ENCODE data around the gene NDUFA11. TPM values are rescaled to one million over a fixed set of nuclear protein-coding genes. Genes with fewer than 3 reads are reported as not detected.
A peak's percentile ranks its signal among the peaks of the same experiment; 100 is the strongest.

NDUFA11 gene
- total and polyA plus RNA-seq, 5 donors from 2014 or later, result 120 to 499 (median 444) TPM

GRCh38 chr19:5914358-5914774 lies 10.8 kb upstream of the NDUFA11 start:
- H3K9me3 Mint-ChIP-seq, result no peaks in the 10 kb centered on the region
- ATAC-seq (ENCODE audit: low read depth in 2 of 2) (no peak), DNase-seq (no peak)
- H3K9me3 ChIP-seq (ENCODE audit: control insufficient read depth in 2 of 2, low read length in 2 of 2), result no peaks in the 10 kb centered on the region
- H3K36me3 Mint-ChIP-seq, result peaks cover 5% of the 10 kb centered on the region
- H3K36me3 ChIP-seq (ENCODE audit: control insufficient read depth, insufficient read depth, low read length), result peaks cover 42% of the 10 kb centered on the region
- no peak overlapping the region for H3K27ac ChIP-seq (ENCODE audit: insufficient read depth, low read length, poor library complexity, severe bottlenecking)
- no peaks in the 10 kb centered on the region for H3K27me3 ChIP-seq (ENCODE audit: control insufficient read depth, insufficient read depth, low read length)
- no peak overlapping the region for H3K27ac Mint-ChIP-seq
- H3K4me1 Mint-ChIP-seq, result no peaks in the 10 kb centered on the region
- no peak overlapping the region for H3K4me3 ChIP-seq (ENCODE audit: low read depth, low read length)
- H3K4me3 Mint-ChIP-seq, result no peak overlapping the region
- H3K27me3 Mint-ChIP-seq, result no peaks in the 10 kb centered on the region
- no peaks in the 10 kb centered on the region for H3K4me1 ChIP-seq (ENCODE audit: control insufficient read depth, insufficient read depth, low read length, poor library complexity, severe bottlenecking)

DNA sequence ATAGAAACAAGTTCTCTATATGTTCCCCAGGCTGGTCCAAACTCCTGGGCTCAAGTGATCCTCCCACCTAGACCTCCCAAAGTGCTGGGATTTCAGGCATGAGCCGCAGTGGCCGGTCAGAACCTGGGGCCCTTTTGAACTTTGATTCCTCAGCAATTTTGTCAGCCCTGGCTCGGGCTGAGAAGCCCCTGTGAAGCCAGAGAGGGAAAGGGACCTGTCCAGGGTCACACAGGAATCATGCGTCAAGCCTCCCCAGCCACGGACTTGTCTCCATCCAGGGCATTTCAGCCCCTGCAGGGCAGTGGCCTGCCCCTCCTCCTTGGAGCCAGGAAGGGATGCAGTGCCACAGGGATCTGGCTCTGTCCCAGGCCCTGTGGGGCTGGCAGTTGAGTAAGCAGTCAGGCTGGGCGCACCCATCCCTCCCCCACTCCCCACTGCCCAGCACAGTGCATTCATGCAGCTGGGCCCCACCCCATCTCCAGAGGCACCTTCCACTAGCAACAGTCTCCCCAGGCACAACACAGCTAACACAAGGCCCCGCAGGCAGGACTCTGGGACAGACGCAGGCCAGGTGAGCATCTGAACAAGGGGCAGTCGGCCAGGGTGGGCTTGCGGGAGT lies 10.3 kb upstream of the NDUFA11 start, which contains the start of gene CAPS:
Gene CAPS, plus strand, starts transcription at position 516 of the 619 bp plus-strand sequence. CDS start 153 bp downstream, outside the sequence.
- H3K27me3 Mint-ChIP-seq, result no peaks in the 10 kb centered on the region
- DNase-seq (no peak), ATAC-seq (ENCODE audit: low read depth in 2 of 2) (no peak)
- Histone ChIP-seq H3K27me3 (ENCODE audit: control insufficient read depth, insufficient read depth, low read length) (no peaks in the 10 kb centered on the region), H3K9me3 (ENCODE audit: control insufficient read depth in 2 of 2, low read length in 2 of 2) (no peaks in the 10 kb centered on the region), H3K4me1 (ENCODE audit: control insufficient read depth, insufficient read depth, low read length, poor library complexity, severe bottlenecking) (no peaks in the 10 kb centered on the region), H3K27ac (ENCODE audit: insufficient read depth, low read length, poor library complexity, severe bottlenecking) (no peak within 1 kb of the TSS), H3K36me3 (ENCODE audit: control insufficient read depth, insufficient read depth, low read length) (peaks cover 37% of the 10 kb centered on the region), H3K4me3 (ENCODE audit: low read depth, low read length) (no peak within 1 kb of the TSS)
- H3K36me3 Mint-ChIP-seq, result peaks cover 5% of the 10 kb centered on the region
- H3K4me1 Mint-ChIP-seq, result no peaks in the 10 kb centered on the region
- no peak within 1 kb of the TSS for H3K4me3 Mint-ChIP-seq
- peak within 1 kb of the TSS in 1 of 3 donors; percentile 65 for H3K27ac Mint-ChIP-seq
- no peaks in the 10 kb centered on the region for H3K9me3 Mint-ChIP-seq

- peaks cover 9% of the 10 kb centered on the region for H3K36me3 Mint-ChIP-seq
- Histone ChIP-seq H3K27me3 (ENCODE audit: control insufficient read depth, insufficient read depth, low read length) (no peaks in the 10 kb centered on the region), H3K4me1 (ENCODE audit: control insufficient read depth, insufficient read depth, low read length, poor library complexity, severe bottlenecking) (no peaks in the 10 kb centered on the region), H3K9me3 (ENCODE audit: control insufficient read depth in 2 of 2, low read length in 2 of 2) (no peaks in the 10 kb centered on the region), H3K4me3 (ENCODE audit: low read depth, low read length) (no peak overlapping the region), H3K36me3 (ENCODE audit: control insufficient read depth, insufficient read depth, low read length) (peaks cover 13% of the 10 kb centered on the region), H3K27ac (ENCODE audit: insufficient read depth, low read length, poor library complexity, severe bottlenecking) (no peak overlapping the region)
- DNase-seq (no peak), ATAC-seq (ENCODE audit: low read depth in 2 of 2) (no peak)
- peaks cover 0 to 13% (median 9%) of the 10 kb centered on the region in 4 donors for H3K4me1 Mint-ChIP-seq
- H3K4me3 Mint-ChIP-seq, result no peak overlapping the region
- H3K27ac Mint-ChIP-seq, result no peak overlapping the region
- H3K27me3 Mint-ChIP-seq, result no peaks in the 10 kb centered on the region
- no peaks in the 10 kb centered on the region for H3K9me3 Mint-ChIP-seq
Measured at GRCh38 chr19:5911366-5911765, 7.8 kb upstream of the NDUFA11 start.

DNA sequence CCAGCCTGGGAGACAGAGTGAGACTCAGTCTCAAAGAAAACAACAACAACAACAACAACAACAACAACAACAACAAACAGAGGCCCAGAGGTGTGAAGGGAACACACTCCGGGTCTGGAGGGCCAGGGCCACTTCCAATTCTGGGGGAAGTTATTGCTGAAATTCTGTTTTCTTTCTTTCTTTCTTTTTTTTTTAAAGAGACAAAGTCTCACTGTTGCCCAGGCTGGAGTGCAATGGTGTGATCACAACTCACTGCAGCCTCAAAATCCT lies 7.0 kb upstream of the NDUFA11 start:
- ATAC-seq (ENCODE audit: low read depth in 2 of 2) (no peak), DNase-seq (no peak)
- H3K27me3 ChIP-seq (ENCODE audit: control insufficient read depth, insufficient read depth, low read length), result no peaks in the 10 kb centered on the region
- H3K4me3 ChIP-seq (ENCODE audit: low read depth, low read length), result no peak overlapping the region
- no peak overlapping the region for H3K4me3 Mint-ChIP-seq
- H3K27ac ChIP-seq (ENCODE audit: insufficient read depth, low read length, poor library complexity, severe bottlenecking), result no peak overlapping the region
- no peaks in the 10 kb centered on the region for H3K9me3 ChIP-seq (ENCODE audit: control insufficient read depth in 2 of 2, low read length in 2 of 2)
- peaks cover 0 to 19% (median 12%) of the 10 kb centered on the region in 4 donors for H3K4me1 Mint-ChIP-seq
- H3K27me3 Mint-ChIP-seq, result no peaks in the 10 kb centered on the region
- H3K27ac Mint-ChIP-seq, result no peak overlapping the region
- peaks cover 8% of the 10 kb centered on the region for H3K4me1 ChIP-seq (ENCODE audit: control insufficient read depth, insufficient read depth, low read length, poor library complexity, severe bottlenecking)
- H3K36me3 ChIP-seq (ENCODE audit: control insufficient read depth, insufficient read depth, low read length), result peaks cover 8% of the 10 kb centered on the region
- H3K36me3 Mint-ChIP-seq, result peaks cover 4% of the 10 kb centered on the region
- H3K9me3 Mint-ChIP-seq, result no peaks in the 10 kb centered on the region

DNA sequence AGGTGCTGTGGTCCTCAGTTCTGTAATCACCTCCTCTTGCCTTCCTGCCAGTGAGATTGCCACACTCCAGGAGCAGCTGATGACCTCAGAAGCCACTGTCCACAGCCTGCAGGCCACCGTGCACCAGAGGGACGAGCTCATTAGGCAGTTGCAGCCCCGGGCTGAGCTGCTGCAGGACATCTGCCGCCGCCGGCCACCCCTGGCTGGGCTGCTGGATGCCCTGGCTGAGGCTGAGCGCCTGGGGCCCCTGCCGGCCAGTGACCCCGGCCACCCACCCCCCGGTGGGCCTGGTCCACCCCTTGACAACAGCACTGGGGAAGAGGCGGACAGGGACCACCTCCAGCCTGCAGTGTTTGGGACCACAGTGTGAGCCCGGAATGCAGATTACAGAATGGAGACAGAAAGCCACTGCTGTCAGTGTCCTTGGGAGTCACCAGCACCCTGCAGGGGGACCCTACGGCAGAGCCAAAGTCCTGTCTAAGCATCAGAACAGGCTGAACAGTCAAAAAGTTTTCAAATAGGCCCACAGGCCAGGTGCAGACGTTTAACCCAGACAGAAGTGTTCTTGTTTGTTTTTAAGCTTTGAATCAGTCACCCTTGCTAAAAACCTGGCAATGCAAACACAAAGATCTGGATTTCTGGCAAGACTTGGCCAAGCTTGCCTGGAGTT lies 5.3 kb upstream of the NDUFA11 start:
- Histone ChIP-seq H3K36me3 (ENCODE audit: control insufficient read depth, insufficient read depth, low read length) (peaks cover 8% of the 10 kb centered on the region), H3K27ac (ENCODE audit: insufficient read depth, low read length, poor library complexity, severe bottlenecking) (no peak overlapping the region), H3K4me1 (ENCODE audit: control insufficient read depth, insufficient read depth, low read length, poor library complexity, severe bottlenecking) (peaks cover 17% of the 10 kb centered on the region), H3K9me3 (ENCODE audit: control insufficient read depth in 2 of 2, low read length in 2 of 2) (no peaks in the 10 kb centered on the region), H3K27me3 (ENCODE audit: control insufficient read depth, insufficient read depth, low read length) (no peaks in the 10 kb centered on the region), H3K4me3 (ENCODE audit: low read depth, low read length) (no peak overlapping the region)
- Mint-ChIP-seq H3K27ac (no peak overlapping the region), H3K36me3 (peaks cover 4% of the 10 kb centered on the region), H3K9me3 (no peaks in the 10 kb centered on the region), H3K4me3 (no peak overlapping the region), H3K4me1 (peaks cover 0 to 29% (median 12%) of the 10 kb centered on the region in 4 donors), H3K27me3 (no peaks in the 10 kb centered on the region)
- DNase-seq (no peak), ATAC-seq (ENCODE audit: low read depth in 2 of 2) (no peak)

DNA sequence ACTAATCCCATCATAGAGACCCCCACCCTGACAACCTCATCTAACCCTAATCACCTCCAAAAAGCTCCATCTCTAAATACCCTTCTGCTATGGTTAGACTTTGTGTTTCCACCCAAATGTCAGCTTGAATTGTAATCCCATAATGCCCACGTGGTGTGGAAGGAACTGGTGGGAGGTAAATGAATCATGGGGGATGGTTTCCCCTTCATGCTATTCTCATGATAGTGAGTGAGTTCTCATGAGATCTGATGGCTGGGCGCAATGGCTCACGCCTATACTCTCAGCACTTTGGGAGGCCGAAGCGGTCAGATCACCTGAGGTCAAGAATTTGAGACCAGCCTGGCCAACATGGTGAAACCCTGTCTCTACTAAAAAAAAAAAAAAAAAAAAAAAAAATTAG lies 3.7 kb upstream of the NDUFA11 start:
- Histone ChIP-seq H3K27ac (ENCODE audit: insufficient read depth, low read length, poor library complexity, severe bottlenecking) (no peak overlapping the region), H3K4me1 (ENCODE audit: control insufficient read depth, insufficient read depth, low read length, poor library complexity, severe bottlenecking) (peaks cover 27% of the 10 kb centered on the region), H3K27me3 (ENCODE audit: control insufficient read depth, insufficient read depth, low read length) (no peaks in the 10 kb centered on the region), H3K36me3 (ENCODE audit: control insufficient read depth, insufficient read depth, low read length) (peaks cover 8% of the 10 kb centered on the region), H3K9me3 (ENCODE audit: control insufficient read depth in 2 of 2, low read length in 2 of 2) (no peaks in the 10 kb centered on the region), H3K4me3 (ENCODE audit: low read depth, low read length) (no peak overlapping the region)
- no peak for DNase-seq
- Mint-ChIP-seq H3K27ac (no peak overlapping the region), H3K4me3 (peak overlapping the region in 3 of 4 donors; percentile 67 to 94 (median 72)), H3K4me1 (peaks cover 0 to 43% (median 17%) of the 10 kb centered on the region in 4 donors), H3K9me3 (no peaks in the 10 kb centered on the region), H3K36me3 (peaks cover 4% of the 10 kb centered on the region), H3K27me3 (peaks cover 4% of the 10 kb centered on the region)
- ATAC-seq (ENCODE audit: low read depth in 2 of 2), result no peak

DNA sequence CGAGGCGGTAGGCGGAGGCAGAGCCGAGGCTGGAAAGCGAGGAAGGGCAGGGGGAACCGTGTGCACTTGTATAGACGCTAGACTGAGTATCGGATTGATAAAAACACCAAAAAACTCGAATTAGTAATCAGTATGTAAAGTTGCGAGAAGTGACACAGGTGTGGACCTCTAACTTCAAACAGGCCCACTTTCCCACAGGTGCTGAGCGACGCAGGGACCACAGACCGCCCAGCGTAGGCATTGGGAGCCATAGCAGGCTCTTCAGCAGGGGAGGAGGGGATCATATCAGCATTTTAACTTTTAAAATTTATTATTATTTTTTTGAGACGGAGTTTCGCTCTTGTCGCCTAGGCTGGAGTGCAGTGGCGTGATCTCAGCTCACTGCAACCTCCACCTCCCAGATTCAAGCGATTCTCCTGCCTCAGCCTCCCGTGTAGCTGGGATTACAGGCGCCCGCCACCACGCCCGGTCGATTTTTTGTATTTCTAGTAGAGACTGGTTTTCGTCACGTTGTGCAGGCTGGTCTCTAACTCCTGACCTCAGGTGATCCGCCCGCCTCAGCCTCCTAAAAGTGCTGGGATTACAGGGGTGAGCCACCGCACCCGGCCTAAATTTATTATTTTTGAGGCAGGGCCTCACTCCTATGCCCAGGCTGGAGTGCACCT lies 1.7 kb upstream of the NDUFA11 start:
- peaks cover 33% of the 10 kb centered on the region for H3K4me1 ChIP-seq (ENCODE audit: control insufficient read depth, insufficient read depth, low read length, poor library complexity, severe bottlenecking)
- H3K27ac Mint-ChIP-seq, result peak overlapping the region; percentile 75 to 99 (median 96)
- peaks cover 9% of the 10 kb centered on the region for H3K36me3 ChIP-seq (ENCODE audit: control insufficient read depth, insufficient read depth, low read length)
- H3K4me3 ChIP-seq (ENCODE audit: low read depth, low read length), result peak overlapping the region; percentile 87
- H3K36me3 Mint-ChIP-seq, result peaks cover 10% of the 10 kb centered on the region
- DNase-seq, result no peak
- no peaks in the 10 kb centered on the region for H3K27me3 ChIP-seq (ENCODE audit: control insufficient read depth, insufficient read depth, low read length)
- peak overlapping the region; percentile 69 for H3K27ac ChIP-seq (ENCODE audit: insufficient read depth, low read length, poor library complexity, severe bottlenecking)
- H3K9me3 Mint-ChIP-seq, result no peaks in the 10 kb centered on the region
- ATAC-seq (ENCODE audit: low read depth in 2 of 2), result no peak
- H3K4me3 Mint-ChIP-seq, result peak overlapping the region; percentile 81 to 99 (median 96)
- H3K27me3 Mint-ChIP-seq, result peaks cover 4% of the 10 kb centered on the region
- no peaks in the 10 kb centered on the region for H3K9me3 ChIP-seq (ENCODE audit: control insufficient read depth in 2 of 2, low read length in 2 of 2)
- H3K4me1 Mint-ChIP-seq, result peaks cover 0 to 56% (median 22%) of the 10 kb centered on the region in 4 donors
